ENCODE measurements around the gene ZNF263. TPM values are rescaled to one million over a fixed set of nuclear protein-coding genes. Genes with fewer than 3 reads are reported as not detected.

ZNF263 gene
- total and polyA plus RNA-seq, 9 donors = 23.3 to 34.9 (median 27.6) TPM

DNA sequence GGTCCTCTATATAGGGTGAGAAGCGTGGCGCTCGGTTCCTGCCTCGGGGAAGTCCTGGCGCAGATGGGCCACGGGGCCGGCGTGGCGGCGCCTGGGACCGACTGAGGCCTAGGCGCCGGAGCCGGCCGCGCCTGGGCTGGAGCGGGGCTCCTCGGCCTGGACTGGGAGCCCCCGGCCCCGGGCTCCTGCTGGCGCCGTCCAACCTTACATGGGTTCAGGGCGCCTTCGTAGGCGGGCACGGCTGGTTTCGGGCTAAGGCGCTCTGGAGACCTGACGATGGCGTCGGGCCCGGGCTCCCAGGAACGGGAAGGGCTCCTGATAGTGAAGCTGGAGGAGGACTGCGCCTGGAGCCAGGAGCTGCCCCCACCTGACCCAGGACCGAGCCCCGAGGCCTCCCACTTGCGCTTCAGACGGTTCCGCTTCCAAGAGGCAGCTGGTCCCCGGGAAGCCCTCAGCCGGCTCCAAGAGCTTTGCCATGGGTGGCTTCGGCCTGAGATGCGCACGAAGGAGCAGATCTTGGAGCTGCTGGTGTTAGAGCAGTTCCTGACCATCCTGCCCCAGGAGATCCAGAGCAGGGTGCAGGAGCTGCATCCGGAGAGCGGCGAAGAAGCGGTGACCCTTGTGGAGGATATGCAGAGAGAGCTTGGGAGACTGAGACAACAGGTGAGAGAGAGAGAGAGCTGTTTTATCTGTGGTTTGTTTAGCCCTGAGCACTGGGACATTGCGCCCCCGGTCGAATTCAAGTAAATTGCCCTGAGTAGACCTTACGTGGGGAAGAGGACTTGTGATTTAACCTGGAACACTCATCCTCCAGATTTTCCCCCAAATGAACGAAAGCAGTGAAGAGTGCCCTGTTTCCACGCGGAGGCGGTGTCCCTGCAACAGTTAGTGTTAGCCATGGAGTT, 504 bp downstream of the ZNF263 start:
- H3K27me3 ChIP-seq (ENCODE audit: control insufficient read depth, insufficient read depth, low read length) = no peaks in the 10 kb centered on the region
- peak overlapping the region; percentile 100 for H3K27ac ChIP-seq (ENCODE audit: low read length)
- H3K9me3 ChIP-seq (replicated peaks; ENCODE audit: control insufficient read depth, low read depth, low read length) = peaks cover 30% of the 10 kb centered on the region
- peaks cover 22% of the 10 kb centered on the region for H3K4me1 ChIP-seq (ENCODE audit: control insufficient read depth, insufficient read depth, low read length)
- H3K36me3 ChIP-seq (ENCODE audit: control insufficient read depth, insufficient read depth, low read length) = peaks cover 36% of the 10 kb centered on the region
- no peak for DNase-seq
- peak overlapping the region; percentile 71 for H3K4me3 ChIP-seq (ENCODE audit: low read length)
- 4% methylated on average over 56 of the region's 56 CpGs for WGBS (ENCODE audit: insufficient coverage)

DNA sequence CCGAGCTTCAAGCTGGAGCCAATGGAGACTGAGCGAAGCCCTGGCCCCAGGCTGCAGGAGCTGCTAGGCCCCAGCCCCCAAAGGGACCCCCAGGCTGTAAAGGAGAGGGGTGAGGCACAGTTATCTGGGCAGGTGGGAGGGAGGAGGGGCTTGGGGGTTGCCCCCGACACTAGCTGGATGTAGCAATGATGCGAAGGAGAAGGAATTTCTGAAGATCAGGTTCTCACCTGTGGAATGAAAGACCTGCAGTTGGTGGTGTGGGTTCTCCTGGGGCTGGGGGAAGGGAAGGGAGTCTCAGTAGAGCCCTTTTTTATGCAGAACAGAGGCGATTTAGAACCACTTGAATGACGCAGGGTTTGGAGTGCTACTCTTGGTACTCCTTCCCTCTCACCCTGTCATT, 1.8 kb downstream of the ZNF263 start:
- H3K4me1 ChIP-seq (ENCODE audit: control insufficient read depth, insufficient read depth, low read length) = peaks cover 22% of the 10 kb centered on the region
- WGBS (ENCODE audit: insufficient coverage) = 93% methylated on average over 4 of the region's 6 CpGs
- peaks cover 44% of the 10 kb centered on the region for H3K9me3 ChIP-seq (replicated peaks; ENCODE audit: control insufficient read depth, low read depth, low read length)
- H3K27ac ChIP-seq (ENCODE audit: low read length) = no peak overlapping the region
- peaks cover 49% of the 10 kb centered on the region for H3K36me3 ChIP-seq (ENCODE audit: control insufficient read depth, insufficient read depth, low read length)
- DNase-seq = no peak
- peaks cover 3% of the 10 kb centered on the region for H3K27me3 ChIP-seq (ENCODE audit: control insufficient read depth, insufficient read depth, low read length)
- H3K4me3 ChIP-seq (ENCODE audit: low read length) = no peak overlapping the region

DNA sequence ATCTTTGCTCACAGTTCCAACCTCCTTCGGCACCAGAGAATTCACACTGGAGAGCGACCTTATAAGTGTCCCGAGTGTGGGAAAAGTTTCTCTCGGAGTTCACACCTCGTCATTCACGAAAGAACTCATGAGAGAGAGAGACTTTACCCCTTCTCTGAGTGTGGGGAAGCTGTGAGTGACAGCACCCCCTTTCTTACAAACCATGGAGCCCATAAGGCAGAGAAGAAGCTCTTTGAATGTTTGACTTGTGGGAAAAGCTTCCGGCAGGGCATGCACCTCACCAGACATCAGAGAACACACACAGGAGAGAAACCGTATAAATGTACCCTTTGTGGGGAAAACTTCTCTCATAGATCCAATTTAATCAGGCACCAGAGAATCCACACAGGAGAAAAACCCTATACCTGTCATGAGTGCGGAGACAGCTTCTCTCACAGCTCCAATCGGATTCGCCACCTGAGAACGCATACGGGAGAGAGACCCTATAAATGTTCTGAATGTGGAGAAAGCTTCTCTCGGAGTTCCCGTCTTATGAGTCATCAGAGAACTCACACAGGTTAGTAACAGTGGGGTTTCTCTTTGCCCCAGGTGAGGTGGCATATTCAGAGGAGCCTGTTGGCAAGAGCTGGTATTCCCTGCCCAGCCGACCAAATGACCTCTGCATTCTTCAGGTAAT, 6.8 kb downstream of the ZNF263 start:
- Histone ChIP-seq H3K9me3 (replicated peaks; ENCODE audit: control insufficient read depth, low read depth, low read length) (peaks cover 87% of the 10 kb centered on the region), H3K27me3 (ENCODE audit: control insufficient read depth, insufficient read depth, low read length) (peaks cover 5% of the 10 kb centered on the region), H3K4me3 (ENCODE audit: low read length) (no peak overlapping the region), H3K36me3 (ENCODE audit: control insufficient read depth, insufficient read depth, low read length) (peaks cover 70% of the 10 kb centered on the region), H3K27ac (ENCODE audit: low read length) (no peak overlapping the region), H3K4me1 (ENCODE audit: control insufficient read depth, insufficient read depth, low read length) (peaks cover 1% of the 10 kb centered on the region)
- DNase-seq = no peak
- 100% methylated on average over 2 of the region's 16 CpGs for WGBS (ENCODE audit: insufficient coverage)

DNA sequence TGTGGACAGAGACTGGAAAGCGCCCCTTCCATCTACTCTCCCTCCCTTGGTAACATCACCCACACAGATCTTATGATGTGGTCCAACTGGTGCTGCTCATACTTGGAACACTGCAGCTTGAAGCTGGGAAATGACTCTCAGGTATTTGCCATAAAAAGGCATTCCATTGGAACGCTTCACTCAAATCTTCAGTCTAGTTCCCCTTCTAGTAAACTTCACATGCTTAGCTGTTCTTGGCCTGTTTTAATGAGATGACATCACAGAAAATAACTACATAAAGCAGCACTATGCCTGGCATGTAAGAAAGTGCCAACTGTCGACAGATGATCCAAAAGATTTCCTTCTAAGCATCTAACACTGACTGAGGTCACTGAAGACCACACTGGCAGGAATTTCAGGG, 9.3 kb downstream of the ZNF263 start:
- Histone ChIP-seq H3K9me3 (replicated peaks; ENCODE audit: control insufficient read depth, low read depth, low read length) (peaks cover 85% of the 10 kb centered on the region), H3K4me3 (ENCODE audit: low read length) (no peak overlapping the region), H3K27ac (ENCODE audit: low read length) (no peak overlapping the region), H3K36me3 (ENCODE audit: control insufficient read depth, insufficient read depth, low read length) (peaks cover 48% of the 10 kb centered on the region), H3K4me1 (ENCODE audit: control insufficient read depth, insufficient read depth, low read length) (no peaks in the 10 kb centered on the region), H3K27me3 (ENCODE audit: control insufficient read depth, insufficient read depth, low read length) (peaks cover 5% of the 10 kb centered on the region)
- no peak for DNase-seq
- 100% methylated on average over 1 of the region's 3 CpGs for WGBS (ENCODE audit: insufficient coverage)

DNA sequence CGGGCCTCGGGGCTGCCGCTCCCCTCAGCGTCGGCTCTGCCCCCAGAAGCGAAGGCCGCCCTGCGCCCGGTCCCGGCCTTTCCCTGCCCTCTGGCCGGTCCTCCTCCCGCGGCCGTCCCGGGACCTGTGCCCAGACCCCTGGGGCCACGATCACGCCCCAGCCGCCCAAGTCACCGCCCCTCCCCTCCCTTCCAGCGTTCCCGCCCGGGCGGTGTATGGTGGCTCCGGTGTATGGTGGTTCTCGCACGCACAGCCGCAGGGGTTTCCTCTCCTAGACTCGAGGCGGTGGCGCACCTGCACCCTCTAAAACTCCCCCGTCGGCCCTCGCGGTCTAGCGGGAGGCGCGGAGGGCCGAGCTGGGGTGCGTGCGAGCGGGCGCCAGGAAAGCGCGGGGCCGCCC, 11.9 kb downstream of the ZNF263 start:
- Histone ChIP-seq H3K9me3 (replicated peaks; ENCODE audit: control insufficient read depth, low read depth, low read length) (peaks cover 76% of the 10 kb centered on the region), H3K4me3 (ENCODE audit: low read length) (no peak overlapping the region), H3K4me1 (ENCODE audit: control insufficient read depth, insufficient read depth, low read length) (no peaks in the 10 kb centered on the region), H3K27ac (ENCODE audit: low read length) (no peak overlapping the region), H3K27me3 (ENCODE audit: control insufficient read depth, insufficient read depth, low read length) (peaks cover 2% of the 10 kb centered on the region), H3K36me3 (ENCODE audit: control insufficient read depth, insufficient read depth, low read length) (peaks cover 31% of the 10 kb centered on the region)
- WGBS (ENCODE audit: insufficient coverage) = 31% methylated on average over 45 of the region's 45 CpGs
- no peak for DNase-seq

DNA sequence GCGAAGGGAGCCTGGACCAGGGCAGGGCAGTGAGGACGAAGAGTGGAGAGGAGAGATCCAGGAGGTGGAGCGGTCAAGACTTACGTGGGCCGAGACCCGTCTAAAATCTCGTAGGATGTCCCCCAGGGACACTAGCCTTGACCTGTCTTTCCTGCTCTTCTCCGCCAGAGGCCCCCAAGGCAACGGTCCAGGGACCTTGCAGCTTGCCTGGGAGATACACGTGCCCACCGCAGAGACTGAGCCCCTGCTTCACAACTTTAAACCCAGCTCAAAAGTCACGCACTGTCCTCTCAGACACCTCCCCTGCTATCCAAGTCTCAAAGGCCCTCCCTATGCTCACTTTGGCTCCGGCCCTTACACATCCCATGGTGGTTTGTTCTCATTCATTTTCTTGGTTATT, 12.5 kb downstream of the ZNF263 start:
- Histone ChIP-seq H3K27ac (ENCODE audit: low read length) (no peak overlapping the region), H3K4me1 (ENCODE audit: control insufficient read depth, insufficient read depth, low read length) (no peaks in the 10 kb centered on the region), H3K36me3 (ENCODE audit: control insufficient read depth, insufficient read depth, low read length) (peaks cover 28% of the 10 kb centered on the region), H3K4me3 (ENCODE audit: low read length) (no peak overlapping the region), H3K9me3 (replicated peaks; ENCODE audit: control insufficient read depth, low read depth, low read length) (peaks cover 74% of the 10 kb centered on the region), H3K27me3 (ENCODE audit: control insufficient read depth, insufficient read depth, low read length) (peaks cover 1% of the 10 kb centered on the region)
- DNase-seq = no peak
- 57% methylated on average over 12 of the region's 13 CpGs for WGBS (ENCODE audit: insufficient coverage)

DNA sequence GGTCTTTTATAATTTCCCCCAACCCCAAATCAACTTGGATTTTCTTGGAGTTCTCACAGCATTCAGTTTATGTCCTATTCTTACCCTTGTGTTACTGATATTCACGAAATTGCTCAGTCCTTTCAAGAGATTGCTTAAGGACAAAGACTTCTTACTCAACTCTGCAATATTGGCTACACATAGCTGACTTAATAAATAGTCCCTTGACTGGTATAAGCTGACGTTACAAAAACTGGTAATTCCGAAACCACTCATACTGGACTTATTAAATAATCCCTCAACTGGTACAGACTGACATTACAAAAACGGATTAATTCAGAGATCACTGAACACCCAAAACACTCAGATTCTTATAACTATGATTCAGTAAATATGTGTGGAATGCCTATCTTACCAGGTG, 21.1 kb downstream of the ZNF263 start:
- Histone ChIP-seq H3K4me3 (ENCODE audit: low read length) (peak overlapping the region; percentile 88), H3K9me3 (replicated peaks; ENCODE audit: control insufficient read depth, low read depth, low read length) (peaks cover 81% of the 10 kb centered on the region), H3K36me3 (ENCODE audit: control insufficient read depth, insufficient read depth, low read length) (peaks cover 42% of the 10 kb centered on the region), H3K4me1 (ENCODE audit: control insufficient read depth, insufficient read depth, low read length) (peaks cover 8% of the 10 kb centered on the region), H3K27me3 (ENCODE audit: control insufficient read depth, insufficient read depth, low read length) (peaks cover 3% of the 10 kb centered on the region), H3K27ac (ENCODE audit: low read length) (peak overlapping the region; percentile 97)
- no CpG with 5 or more reads among the region's 4 CpGs for WGBS (ENCODE audit: insufficient coverage)
- DNase-seq = no peak

DNA sequence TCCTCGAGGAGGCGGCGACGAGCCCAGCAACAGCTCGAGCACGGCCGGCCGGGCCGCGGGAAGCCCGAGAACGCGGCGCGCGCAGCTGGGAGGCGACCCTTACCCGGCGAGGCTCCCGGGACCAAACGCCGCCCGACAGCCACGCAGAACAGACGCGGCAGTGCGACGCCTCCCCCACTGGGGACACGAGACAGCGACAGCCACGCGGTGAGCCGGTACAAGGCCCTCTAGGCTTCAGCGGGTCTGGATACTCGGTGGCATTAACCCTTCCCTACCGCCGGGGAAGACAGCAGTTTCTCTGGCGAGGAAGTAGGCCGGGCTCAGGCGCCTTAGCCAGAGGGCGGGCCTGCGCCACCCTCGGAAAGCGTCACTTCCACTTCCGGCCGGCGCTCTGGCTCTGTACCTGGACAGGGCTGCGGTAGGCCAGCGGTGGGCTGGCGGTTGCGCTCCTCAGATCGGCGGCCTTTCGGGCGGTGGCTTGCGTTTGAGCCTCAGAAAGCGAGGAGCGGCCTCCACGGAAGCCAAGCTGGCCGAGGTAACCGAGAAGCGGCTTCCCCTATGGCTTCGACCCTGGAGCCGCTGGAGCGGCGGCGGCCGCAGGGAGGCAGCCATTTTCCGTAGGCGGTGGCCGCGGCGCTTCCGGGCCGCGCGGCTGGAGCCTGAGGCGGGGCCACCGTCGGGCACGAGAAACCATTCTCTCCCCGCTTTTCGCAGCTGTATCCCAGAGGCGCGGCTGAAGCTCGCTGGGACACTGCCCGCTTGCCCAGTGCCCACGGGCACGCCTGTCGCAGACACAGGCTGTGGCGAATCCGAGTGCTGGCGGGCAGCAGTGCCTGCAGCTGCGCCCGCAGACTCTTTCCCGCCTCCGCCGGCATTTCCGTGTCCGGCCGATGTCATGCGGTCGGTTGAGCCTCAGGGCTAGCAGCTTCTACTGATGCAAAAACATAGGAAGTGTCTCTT, 22.1 kb downstream of the ZNF263 start, which contains the start of the genes TIGD7 and ZNF75A:
TSS of gene TIGD7 (minus strand) at position 322 of the 960 bp plus-strand sequence. CDS start 4,816 bp downstream, outside the sequence.
TSS of gene ZNF75A (plus strand) at position 389 of the 960 bp plus-strand sequence. CDS start 2,932 bp downstream, outside the sequence.
- peak within 1 kb of the TSS; percentile 97 for H3K27ac ChIP-seq (ENCODE audit: low read length)
- WGBS (ENCODE audit: insufficient coverage) = under 1% methylated on average over 103 of the region's 103 CpGs
- peaks cover 81% of the 10 kb centered on the region for H3K9me3 ChIP-seq (replicated peaks; ENCODE audit: control insufficient read depth, low read depth, low read length)
- H3K4me1 ChIP-seq (ENCODE audit: control insufficient read depth, insufficient read depth, low read length) = peaks cover 8% of the 10 kb centered on the region
- DNase-seq = peak; percentile 95
- H3K36me3 ChIP-seq (ENCODE audit: control insufficient read depth, insufficient read depth, low read length) = peaks cover 43% of the 10 kb centered on the region
- peak within 1 kb of the TSS; percentile 88 for H3K4me3 ChIP-seq (ENCODE audit: low read length)
- peaks cover 3% of the 10 kb centered on the region for H3K27me3 ChIP-seq (ENCODE audit: control insufficient read depth, insufficient read depth, low read length)

DNA sequence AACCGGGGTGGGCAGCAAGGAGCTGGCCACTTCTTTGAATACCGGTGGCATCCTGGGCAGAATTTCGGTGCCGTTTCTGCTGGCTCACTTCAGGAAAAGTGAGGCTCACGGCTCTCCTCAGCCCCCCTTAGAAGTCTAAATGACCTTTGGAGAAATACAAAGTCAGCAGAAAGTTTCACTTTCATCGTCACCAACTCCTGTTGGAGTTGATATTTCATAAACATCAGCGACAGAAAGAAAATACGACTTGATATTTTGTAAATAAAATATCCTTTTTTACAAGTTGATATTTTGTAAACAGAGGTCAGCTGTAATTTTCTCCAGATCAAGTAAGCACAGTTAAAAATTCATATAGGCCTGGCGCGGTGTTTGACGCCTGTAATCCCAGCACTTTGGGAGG, 22.8 kb downstream of the ZNF263 start:
- Histone ChIP-seq H3K9me3 (replicated peaks; ENCODE audit: control insufficient read depth, low read depth, low read length) (peaks cover 80% of the 10 kb centered on the region), H3K27ac (ENCODE audit: low read length) (peak overlapping the region; percentile 97), H3K4me3 (ENCODE audit: low read length) (peak overlapping the region; percentile 88), H3K4me1 (ENCODE audit: control insufficient read depth, insufficient read depth, low read length) (peaks cover 8% of the 10 kb centered on the region), H3K27me3 (ENCODE audit: control insufficient read depth, insufficient read depth, low read length) (peaks cover 3% of the 10 kb centered on the region), H3K36me3 (ENCODE audit: control insufficient read depth, insufficient read depth, low read length) (peaks cover 37% of the 10 kb centered on the region)
- 65% methylated on average over 7 of the region's 11 CpGs for WGBS (ENCODE audit: insufficient coverage)
- DNase-seq = no peak
